Left ventricle myocardium inferior (tissue), 1 donor: ENCODE measurements around the gene PABPN1. TPM values are rescaled to one million over a fixed set of nuclear protein-coding genes. Genes with fewer than 3 reads are reported as not detected.
A peak's percentile ranks its signal among the peaks of the same experiment; 100 is the strongest.

Experiments
- DNase-seq: peaks from one replicate; pipeline ENCODE4 v3.0.0-alpha.2; 2020
- H3K27ac ChIP-seq: fragments of 200-600 bp; replicated peaks from 2 replicates; pipeline ENCODE4 v1.8.0; 2021
- H3K27me3 ChIP-seq: fragments of 200-600 bp; 2 replicates; pipeline ENCODE4 v1.8.0; 2021; ENCODE audit warnings: low read depth
- H3K36me3 ChIP-seq: fragments of 200-600 bp; 2 replicates; pipeline ENCODE4 v1.8.0; 2021
- H3K4me1 ChIP-seq: fragments of 200-600 bp; 2 replicates; pipeline ENCODE4 v1.8.0; 2021
- H3K4me3 ChIP-seq: fragments of 200-600 bp; 2 replicates; pipeline ENCODE4 v1.8.0; 2021; ENCODE audit warnings: mild to moderate bottlenecking, moderate library complexity
- H3K9me3 ChIP-seq: fragments of 200-600 bp; replicated peaks from 2 replicates; pipeline ENCODE4 v1.8.0; 2021
- CTCF ChIP-seq: fragments of 200-600 bp; IDR thresholded peaks from 2 replicates; pipeline ENCODE4 v1.8.0; 2021; ENCODE audit warnings: antibody characterized with exemption, mild to moderate bottlenecking, borderline replicate concordance
- intact Hi-C: fragments of 100-400 bp; cut with micrococcal nuclease; formaldehyde crosslinking; loops from one replicate; pipeline ENCODE4 v1.11.0; 2022
- total RNA-seq: library from RNA; stranded (reverse); fragmentation: NEBNext Ultra II Directional; extraction: Animal tissue kit (Norgen Biotek cat#: 25700); gene quantifications from one replicate; pipeline ENCODE4 v1.2.1, GENCODE V29; 2021
- donor health status: DM: no; HTN: yes; CAD: no; lungs with severe emphysema.

The PABPN1 gene
- total RNA-seq, 1 donor from 2014 or later, result 71.2 TPM

GRCh38 chr14:23365036-23365731 lies 43.9 kb downstream of the PABPN1 start, which contains the start of gene EFS:
EFS (minus strand) TSS chr14:23365172; CDS start chr14:23365025, 147 bp downstream.
- peak; percentile 69 for DNase-seq
- Histone ChIP-seq H3K9me3 (no peaks in the 10 kb centered on the region), H3K36me3 (no peaks in the 10 kb centered on the region), H3K4me1 (peaks cover 36% of the 10 kb centered on the region), H3K27me3 (peaks cover 27% of the 10 kb centered on the region), H3K27ac (peak within 1 kb of the TSS; percentile 90), H3K4me3 (peak within 1 kb of the TSS; percentile 72)
- intact Hi-C loops, result no loop called here
- no peak for TF ChIP-seq CTCF

- Histone ChIP-seq H3K4me3 (peak overlapping the region; percentile 72), H3K36me3 (no peaks in the 10 kb centered on the region), H3K27ac (peak overlapping the region; percentile 90), H3K4me1 (peaks cover 36% of the 10 kb centered on the region), H3K9me3 (no peaks in the 10 kb centered on the region), H3K27me3 (peaks cover 27% of the 10 kb centered on the region)
- DNase-seq, result peak; percentile 50
- intact Hi-C loops, result no loop called here
- no peak for TF ChIP-seq CTCF
These were observed 44.6 kb downstream of the PABPN1 start for GRCh38 chr14:23365732-23366425.

- no peaks in the 10 kb centered on the region for H3K9me3 ChIP-seq
- intact Hi-C loops, result no loop called here
- H3K27ac ChIP-seq, result peak overlapping the region; percentile 90
- peak overlapping the region; percentile 72 for H3K4me3 ChIP-seq
- TF ChIP-seq CTCF, result no peak
- H3K4me1 ChIP-seq, result peaks cover 33% of the 10 kb centered on the region
- H3K36me3 ChIP-seq, result no peaks in the 10 kb centered on the region
- H3K27me3 ChIP-seq, result peaks cover 27% of the 10 kb centered on the region
- peak; percentile 79 for DNase-seq
These were observed 45.2 kb downstream of the PABPN1 start for GRCh38 chr14:23366426-23366921.

GRCh38 chr14:23370221-23370620 lies 49.0 kb downstream of the PABPN1 start:
- intact Hi-C loops, result no loop called here
- no peak for DNase-seq

GRCh38 chr14:23371865-23372264 lies 50.6 kb downstream of the PABPN1 start:
- no peaks in the 10 kb centered on the region for H3K27me3 ChIP-seq
- H3K36me3 ChIP-seq, result no peaks in the 10 kb centered on the region
- TF ChIP-seq CTCF, result no peak
- H3K4me1 ChIP-seq, result peaks cover 12% of the 10 kb centered on the region
- H3K9me3 ChIP-seq, result no peaks in the 10 kb centered on the region
- H3K27ac ChIP-seq, result no peak overlapping the region
- no peak overlapping the region for H3K4me3 ChIP-seq
- DNase-seq, result no peak
- intact Hi-C loops, result no loop called here

More at GRCh38 chr14:23370221-23370620, 49.0 kb downstream of the PABPN1 start:
- Histone ChIP-seq H3K4me1 (peaks cover 16% of the 10 kb centered on the region), H3K9me3 (no peaks in the 10 kb centered on the region), H3K4me3 (no peak overlapping the region), H3K27ac (no peak overlapping the region), H3K27me3 (peaks cover 9% of the 10 kb centered on the region), H3K36me3 (no peaks in the 10 kb centered on the region)
- TF ChIP-seq CTCF, result no peak
